ENCODE results near the gene GOLGA3. TPM values are rescaled to one million over a fixed set of nuclear protein-coding genes. Genes with fewer than 3 reads are reported as not detected.
"Not testable (repeated sequence)": the region's sequence is repeated elsewhere in the genome, so short reads cannot be mapped to it uniquely, and the experiment has no call there.

GOLGA3 gene
- total RNA-seq, 1 experiment from 2014 or later, result 21.3 TPM

DNA sequence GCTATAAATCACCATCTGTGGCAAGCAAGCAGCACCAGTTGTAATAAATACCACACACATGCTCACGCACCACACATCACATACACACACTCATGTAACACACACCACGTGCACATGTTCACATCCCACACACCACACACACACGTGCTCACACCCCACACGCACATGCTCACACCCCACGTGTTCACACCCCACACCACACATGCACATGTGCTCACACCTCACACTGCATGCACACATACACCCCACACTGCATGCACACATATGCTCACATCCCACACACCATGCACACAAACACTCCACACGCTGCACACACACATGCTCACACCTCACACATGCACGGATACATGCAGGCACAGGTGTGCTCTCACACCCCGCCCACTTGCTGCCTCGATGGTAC lies 44.1 kb downstream of the GOLGA3 start:
- H3K27me3 ChIP-seq (ENCODE audit: control insufficient read depth, insufficient read depth, low read length), result no peaks in the 10 kb centered on the region
- H3K4me3 ChIP-seq (ENCODE audit: insufficient read depth, low read depth, low read length), result no peak overlapping the region
- peaks cover 29% of the 10 kb centered on the region for H3K36me3 ChIP-seq (replicated peaks; ENCODE audit: control insufficient read depth, insufficient read depth, low read length)
- DNase-seq, result no peak

DNA sequence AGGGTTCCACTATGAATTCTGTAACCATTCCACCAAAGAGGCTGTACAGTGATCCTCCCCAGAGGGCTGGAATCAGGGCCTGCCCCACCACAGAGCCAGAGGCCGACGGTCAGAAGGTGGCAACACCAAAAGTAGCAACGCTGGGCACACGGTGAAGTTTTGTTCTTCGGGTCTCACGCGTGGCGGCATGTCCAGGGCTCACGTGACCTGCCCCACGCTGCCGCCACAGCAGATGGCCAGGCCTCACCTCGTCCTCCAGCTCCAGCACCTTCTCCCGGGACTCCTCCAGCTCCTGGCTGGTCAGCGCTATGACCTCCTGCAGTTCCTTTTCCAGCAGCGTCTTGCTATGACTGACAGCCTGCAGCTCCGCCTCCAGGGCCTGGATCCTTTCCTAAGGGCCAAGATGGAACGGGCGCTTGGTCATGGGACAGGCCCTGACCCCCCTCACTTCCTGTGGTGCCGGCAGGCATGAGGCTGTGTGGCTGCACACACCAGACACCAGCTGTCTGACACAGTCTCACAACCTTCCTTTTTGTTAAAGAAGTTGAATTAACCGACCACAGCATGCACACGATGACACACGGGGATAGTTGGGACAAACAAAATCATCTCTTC lies 44.6 kb downstream of the GOLGA3 start:
- H3K4me3 ChIP-seq (ENCODE audit: insufficient read depth, low read depth, low read length), result no peak overlapping the region
- peaks cover 29% of the 10 kb centered on the region for H3K36me3 ChIP-seq (replicated peaks; ENCODE audit: control insufficient read depth, insufficient read depth, low read length)
- no peak for DNase-seq
- H3K27me3 ChIP-seq (ENCODE audit: control insufficient read depth, insufficient read depth, low read length), result no peaks in the 10 kb centered on the region

DNA sequence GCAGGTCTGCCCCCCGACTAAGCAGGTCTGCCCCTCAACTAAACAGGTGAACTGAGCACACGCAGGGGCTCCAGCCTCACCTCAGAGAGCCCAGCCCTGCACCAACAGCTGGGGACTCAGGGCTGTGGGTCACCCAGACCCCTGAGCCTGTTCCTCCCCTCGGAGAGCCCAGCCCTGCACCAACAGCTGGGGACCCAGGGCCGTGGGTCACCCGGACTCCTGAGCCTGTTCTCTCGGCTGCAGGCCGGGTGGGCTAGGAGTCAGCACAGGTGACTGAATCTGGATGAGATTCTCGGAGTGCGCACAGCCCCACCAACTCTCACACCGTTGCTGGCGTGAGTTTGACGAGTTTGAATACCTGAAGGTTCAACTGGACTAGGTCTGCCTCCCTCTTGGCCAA lies 46.7 kb downstream of the GOLGA3 start:
- Histone ChIP-seq H3K4me3 (ENCODE audit: insufficient read depth, low read depth, low read length) (no peak overlapping the region), H3K36me3 (replicated peaks; ENCODE audit: control insufficient read depth, insufficient read depth, low read length) (peaks cover 32% of the 10 kb centered on the region), H3K27me3 (ENCODE audit: control insufficient read depth, insufficient read depth, low read length) (no peaks in the 10 kb centered on the region)
- DNase-seq, result no peak

DNA sequence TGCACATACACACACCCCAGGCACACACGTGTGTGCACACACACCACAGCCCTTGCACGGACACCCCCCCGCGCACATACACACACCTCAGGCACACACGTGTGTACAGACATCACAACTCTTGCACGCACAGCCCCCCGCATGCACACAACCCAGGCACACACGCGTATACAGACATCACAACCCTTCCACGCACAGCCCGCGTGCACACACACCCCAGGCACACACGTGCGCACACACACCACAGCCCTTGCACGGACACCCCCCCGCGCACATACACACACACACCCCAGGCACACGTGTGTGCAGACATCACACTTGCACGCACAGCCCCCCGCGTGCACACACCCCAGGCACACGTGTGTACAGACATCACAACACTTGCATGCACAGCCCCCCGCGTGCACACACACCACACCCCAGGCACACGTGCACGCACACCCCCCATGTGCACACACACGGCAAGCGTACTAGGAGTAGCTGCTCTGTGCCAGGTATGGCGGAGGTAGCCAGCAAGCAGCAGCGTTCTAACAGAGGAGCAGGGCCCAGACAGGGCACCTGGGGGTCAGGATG lies 48.8 kb downstream of the GOLGA3 start:
- no peak for DNase-seq
- H3K4me3 ChIP-seq (ENCODE audit: insufficient read depth, low read depth, low read length), result no peak overlapping the region
- H3K27me3 ChIP-seq (ENCODE audit: control insufficient read depth, insufficient read depth, low read length), result no peaks in the 10 kb centered on the region
- H3K36me3 ChIP-seq (replicated peaks; ENCODE audit: control insufficient read depth, insufficient read depth, low read length), result peaks cover 34% of the 10 kb centered on the region

DNA sequence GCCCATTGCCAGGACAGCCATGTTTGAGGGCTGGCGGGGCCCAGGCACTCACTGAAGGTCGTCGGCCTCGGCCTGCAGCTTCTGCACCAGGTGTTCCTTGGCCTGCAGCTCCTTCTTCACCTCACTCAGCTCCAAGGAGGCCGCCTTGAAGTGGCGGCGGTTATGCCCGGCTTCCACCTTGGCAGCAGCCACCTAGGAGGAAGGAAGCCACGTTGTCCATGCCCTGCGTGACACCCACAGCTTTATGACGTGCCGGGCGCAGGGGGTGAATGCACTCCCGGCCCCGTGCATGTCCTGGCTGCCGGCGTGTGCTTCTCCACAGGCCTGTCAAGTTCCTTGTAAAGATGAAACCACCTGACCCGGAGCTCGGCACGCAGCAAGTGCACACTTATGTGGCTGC lies 51.1 kb downstream of the GOLGA3 start:
- H3K36me3 ChIP-seq (replicated peaks; ENCODE audit: control insufficient read depth, insufficient read depth, low read length), result peaks cover 39% of the 10 kb centered on the region
- DNase-seq, result no peak

DNA sequence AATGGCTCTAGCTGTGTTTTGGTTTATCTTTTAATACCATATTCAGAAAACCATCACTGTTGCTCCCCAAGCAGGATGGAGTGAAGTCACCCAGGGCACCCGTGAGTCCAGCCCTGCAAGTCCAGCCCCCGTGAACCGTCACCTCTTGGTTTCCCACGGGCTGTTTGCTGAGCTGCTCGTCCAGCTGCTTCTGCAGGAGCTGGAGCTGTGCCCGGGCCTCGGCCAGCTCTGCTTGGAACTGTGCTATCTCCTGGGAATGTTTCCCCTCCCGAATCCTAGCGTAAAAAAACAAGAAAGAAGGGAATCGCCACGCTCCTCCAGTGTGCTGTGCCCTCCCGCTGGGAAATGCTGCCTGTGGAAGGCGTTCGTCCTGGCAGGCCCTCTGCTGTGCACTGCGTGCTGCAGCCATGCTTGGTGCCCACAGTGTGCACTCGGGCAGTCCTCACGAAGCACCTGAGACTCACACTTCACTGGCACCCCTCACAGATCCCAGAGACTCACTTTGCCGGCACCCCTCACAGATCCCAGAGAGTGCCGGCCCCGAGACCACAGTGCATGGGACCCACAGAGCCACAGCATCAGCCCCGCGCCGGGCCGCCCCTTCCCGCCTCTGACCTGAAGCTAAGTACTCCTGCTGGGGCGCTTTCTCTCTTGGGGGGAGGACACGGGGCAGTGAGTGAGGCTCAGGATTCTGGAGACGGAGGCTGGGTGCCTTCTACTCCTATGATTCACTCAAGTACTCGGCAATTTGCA lies 51.7 kb downstream of the GOLGA3 start:
- no peak for DNase-seq
- H3K4me3 ChIP-seq (ENCODE audit: insufficient read depth, low read depth, low read length), result no peak overlapping the region
- H3K36me3 ChIP-seq (replicated peaks; ENCODE audit: control insufficient read depth, insufficient read depth, low read length), result peaks cover 36% of the 10 kb centered on the region
- no peaks in the 10 kb centered on the region for H3K27me3 ChIP-seq (ENCODE audit: control insufficient read depth, insufficient read depth, low read length)

More for the DNA sequence above, 51.1 kb downstream of the GOLGA3 start:
- Histone ChIP-seq H3K4me3 (ENCODE audit: insufficient read depth, low read depth, low read length) (no peak overlapping the region), H3K27me3 (ENCODE audit: control insufficient read depth, insufficient read depth, low read length) (no peaks in the 10 kb centered on the region)

DNA sequence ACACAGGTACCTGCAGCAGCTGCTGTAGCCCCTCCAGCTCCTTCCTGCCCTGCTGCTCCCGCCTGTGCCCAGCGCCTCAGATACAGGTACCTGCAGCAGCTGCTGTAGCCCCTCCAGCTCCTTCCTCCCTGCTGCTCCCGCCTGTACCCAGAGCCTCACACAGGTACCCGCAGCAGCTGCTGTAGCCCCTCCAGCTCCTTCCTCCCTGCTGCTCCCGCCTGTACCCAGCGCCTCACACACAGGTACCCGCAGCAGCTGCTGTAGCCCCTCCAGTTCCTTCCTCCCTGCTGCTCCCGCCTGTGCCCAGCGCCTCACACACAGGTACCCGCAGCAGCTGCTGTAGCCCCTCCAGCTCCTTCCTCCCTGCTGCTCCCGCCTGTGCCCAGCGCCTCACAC lies 52.4 kb downstream of the GOLGA3 start:
- not testable (repeated sequence) for H3K4me3 ChIP-seq (ENCODE audit: insufficient read depth, low read depth, low read length); DNase-seq; H3K27me3 ChIP-seq (ENCODE audit: control insufficient read depth, insufficient read depth, low read length)
- peaks cover 34% of the 10 kb centered on the region for H3K36me3 ChIP-seq (replicated peaks; ENCODE audit: control insufficient read depth, insufficient read depth, low read length)

DNA sequence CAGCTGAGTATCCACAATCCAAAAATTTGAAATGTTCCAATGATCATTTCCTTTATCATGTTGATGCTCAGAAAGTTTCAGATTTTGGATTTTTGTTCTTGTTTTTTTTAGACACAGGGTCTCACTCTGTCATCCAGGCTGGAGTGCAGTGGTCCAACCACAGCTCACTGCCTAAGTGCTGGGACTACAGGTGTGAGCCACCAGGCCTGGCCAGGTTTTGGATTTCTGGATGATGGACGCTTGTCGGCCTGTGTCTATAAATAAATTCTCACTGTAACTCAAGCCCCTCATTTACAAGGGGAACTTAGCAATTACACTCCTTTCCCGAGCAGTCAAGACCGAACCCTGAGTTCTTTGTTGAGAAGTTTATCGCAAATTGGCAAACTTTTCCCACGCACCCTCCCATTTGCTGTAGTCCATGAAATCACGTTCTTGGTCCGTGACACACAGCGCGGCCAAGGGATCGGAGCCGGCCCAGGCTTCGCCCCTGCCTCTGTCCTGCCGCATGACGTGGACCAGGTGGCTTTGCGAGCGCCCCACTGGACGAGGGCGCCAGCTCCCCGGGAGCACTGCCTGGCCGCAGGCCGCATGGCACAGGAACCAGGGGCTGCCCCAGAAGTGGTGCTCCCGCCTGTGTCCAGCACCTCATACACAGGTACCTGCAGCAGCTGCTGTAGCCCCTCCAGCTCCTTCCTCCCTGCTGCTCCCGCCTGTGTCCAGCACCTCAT lies 53.0 kb downstream of the GOLGA3 start:
- H3K27me3 ChIP-seq (ENCODE audit: control insufficient read depth, insufficient read depth, low read length), result no peaks in the 10 kb centered on the region
- H3K4me3 ChIP-seq (ENCODE audit: insufficient read depth, low read depth, low read length), result no peak overlapping the region
- H3K36me3 ChIP-seq (replicated peaks; ENCODE audit: control insufficient read depth, insufficient read depth, low read length), result peaks cover 34% of the 10 kb centered on the region
- DNase-seq, result no peak

DNA sequence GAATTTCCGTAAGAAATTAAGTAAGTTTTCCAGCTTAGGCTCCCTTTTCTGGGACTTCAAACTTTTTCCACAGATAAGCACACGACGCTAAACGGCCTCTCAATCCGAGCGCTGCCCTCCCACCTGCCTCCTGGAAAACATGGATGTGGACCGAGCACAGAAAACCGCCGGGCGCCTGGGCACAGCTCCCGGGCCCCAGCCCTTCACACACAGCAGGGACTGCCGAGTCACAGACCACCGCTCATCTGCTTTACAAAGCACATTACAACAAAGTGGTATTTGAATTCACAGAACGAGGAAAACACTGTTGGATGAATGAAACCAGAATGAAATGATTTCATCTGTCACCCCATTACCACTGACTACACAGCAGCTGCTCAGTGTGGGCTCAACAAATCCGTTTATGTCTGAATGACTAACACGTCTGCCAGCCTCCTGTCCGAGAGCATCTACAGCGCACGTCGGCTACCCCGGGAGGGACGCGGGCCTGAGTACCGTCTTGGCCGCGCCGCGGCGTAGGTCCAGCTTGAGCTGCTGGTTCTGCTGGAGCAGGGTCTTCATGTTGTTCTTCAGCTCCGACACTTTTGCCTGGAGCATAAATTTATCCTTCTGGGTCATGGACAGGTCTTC lies 53.9 kb downstream of the GOLGA3 start:
- Histone ChIP-seq H3K36me3 (replicated peaks; ENCODE audit: control insufficient read depth, insufficient read depth, low read length) (peaks cover 27% of the 10 kb centered on the region), H3K27me3 (ENCODE audit: control insufficient read depth, insufficient read depth, low read length) (no peaks in the 10 kb centered on the region), H3K4me3 (ENCODE audit: insufficient read depth, low read depth, low read length) (no peak overlapping the region)
- DNase-seq, result no peak

DNA sequence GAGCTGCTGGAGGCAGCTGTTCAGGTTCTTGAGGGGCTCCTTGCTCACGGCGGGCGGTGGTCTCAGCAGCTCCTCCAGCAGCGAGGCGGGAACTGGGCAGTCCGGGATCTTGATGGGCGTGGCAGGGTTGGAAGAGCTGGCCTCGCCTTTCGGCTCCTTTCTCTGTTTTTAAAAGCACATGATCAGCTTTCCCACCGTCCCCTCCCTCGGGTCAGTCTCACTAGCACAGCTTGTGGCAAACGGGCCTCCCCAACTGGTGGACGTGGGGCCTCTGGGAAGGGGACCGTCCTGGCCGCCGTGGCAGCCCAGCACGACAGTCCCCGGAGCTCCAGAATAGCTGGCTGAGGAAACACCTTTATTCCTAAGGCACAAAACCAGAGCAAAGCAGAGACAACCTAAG lies 54.5 kb downstream of the GOLGA3 start:
- peaks cover 27% of the 10 kb centered on the region for H3K36me3 ChIP-seq (replicated peaks; ENCODE audit: control insufficient read depth, insufficient read depth, low read length)

DNA sequence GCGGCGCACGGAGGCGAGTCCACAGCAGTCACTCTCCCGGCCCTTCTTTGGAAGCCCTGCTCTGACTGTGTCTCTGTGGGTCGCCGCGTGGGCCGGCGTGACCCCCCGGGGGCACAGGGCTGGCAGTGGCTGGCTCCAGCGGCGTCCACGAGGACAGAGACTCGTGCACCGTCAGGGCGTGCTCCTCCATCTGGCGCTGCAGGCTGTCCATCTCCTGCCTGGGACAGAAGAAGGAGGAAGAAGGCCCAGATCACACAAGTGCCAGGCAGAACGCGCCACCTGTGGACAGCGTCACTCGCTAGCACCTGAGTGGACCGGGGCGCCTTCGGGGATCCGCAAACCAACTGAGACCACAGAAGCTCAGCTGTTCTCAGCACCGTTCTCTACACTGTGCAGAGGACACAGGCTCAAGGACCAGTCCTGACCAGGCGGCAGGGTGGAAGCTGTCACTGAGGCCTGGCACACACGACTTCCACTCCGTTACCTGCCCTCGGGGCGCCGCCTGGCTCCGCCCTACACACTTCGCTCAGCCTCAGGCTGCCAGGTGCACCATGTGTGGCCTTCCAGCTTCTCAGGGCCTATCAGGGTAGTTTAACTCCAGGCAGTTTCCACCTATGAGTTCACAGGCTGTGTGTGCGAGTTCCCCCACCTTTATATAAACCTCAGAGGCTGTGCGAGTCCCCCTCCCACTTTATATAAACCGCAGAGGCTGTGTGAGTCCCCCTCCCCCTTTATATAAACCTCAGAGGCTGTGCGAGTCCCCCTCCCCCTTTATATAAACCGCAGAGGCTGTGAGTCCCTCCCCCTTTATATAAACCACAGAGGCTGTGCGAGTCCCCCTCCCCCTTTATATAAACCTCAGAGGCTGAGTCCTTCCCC lies 55.4 kb downstream of the GOLGA3 start:
- DNase-seq, result no peak
- H3K4me3 ChIP-seq (ENCODE audit: insufficient read depth, low read depth, low read length), result no peak overlapping the region
- no peaks in the 10 kb centered on the region for H3K27me3 ChIP-seq (ENCODE audit: control insufficient read depth, insufficient read depth, low read length)
- H3K36me3 ChIP-seq (replicated peaks; ENCODE audit: control insufficient read depth, insufficient read depth, low read length), result peaks cover 27% of the 10 kb centered on the region

More for the DNA sequence above, 54.5 kb downstream of the GOLGA3 start:
- DNase-seq, result no peak
- H3K27me3 ChIP-seq (ENCODE audit: control insufficient read depth, insufficient read depth, low read length), result no peaks in the 10 kb centered on the region
- no peak overlapping the region for H3K4me3 ChIP-seq (ENCODE audit: insufficient read depth, low read depth, low read length)

DNA sequence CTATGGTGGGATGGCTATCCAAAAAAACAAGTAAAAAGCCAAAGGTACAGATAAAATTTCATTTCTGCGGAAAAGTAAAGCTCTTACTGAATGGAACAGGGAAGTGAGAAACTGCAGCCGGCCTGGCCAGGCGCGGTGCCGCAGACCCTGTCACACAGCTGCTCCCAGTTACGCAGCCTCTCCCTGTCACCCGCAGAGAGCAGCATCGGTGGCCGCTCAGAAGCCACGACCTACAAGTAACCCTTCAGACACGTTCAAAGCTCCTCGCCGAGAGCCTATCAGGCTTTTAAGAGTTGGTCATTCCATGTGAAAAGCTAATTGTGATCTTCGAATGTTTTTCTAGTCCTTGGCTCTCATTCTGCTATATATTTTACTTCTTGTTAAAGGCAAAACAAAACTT lies 56.1 kb downstream of the GOLGA3 start:
- H3K27me3 ChIP-seq (ENCODE audit: control insufficient read depth, insufficient read depth, low read length), result no peaks in the 10 kb centered on the region
- no peak overlapping the region for H3K4me3 ChIP-seq (ENCODE audit: insufficient read depth, low read depth, low read length)
- no peak for DNase-seq
- H3K36me3 ChIP-seq (replicated peaks; ENCODE audit: control insufficient read depth, insufficient read depth, low read length), result peaks cover 27% of the 10 kb centered on the region

DNA sequence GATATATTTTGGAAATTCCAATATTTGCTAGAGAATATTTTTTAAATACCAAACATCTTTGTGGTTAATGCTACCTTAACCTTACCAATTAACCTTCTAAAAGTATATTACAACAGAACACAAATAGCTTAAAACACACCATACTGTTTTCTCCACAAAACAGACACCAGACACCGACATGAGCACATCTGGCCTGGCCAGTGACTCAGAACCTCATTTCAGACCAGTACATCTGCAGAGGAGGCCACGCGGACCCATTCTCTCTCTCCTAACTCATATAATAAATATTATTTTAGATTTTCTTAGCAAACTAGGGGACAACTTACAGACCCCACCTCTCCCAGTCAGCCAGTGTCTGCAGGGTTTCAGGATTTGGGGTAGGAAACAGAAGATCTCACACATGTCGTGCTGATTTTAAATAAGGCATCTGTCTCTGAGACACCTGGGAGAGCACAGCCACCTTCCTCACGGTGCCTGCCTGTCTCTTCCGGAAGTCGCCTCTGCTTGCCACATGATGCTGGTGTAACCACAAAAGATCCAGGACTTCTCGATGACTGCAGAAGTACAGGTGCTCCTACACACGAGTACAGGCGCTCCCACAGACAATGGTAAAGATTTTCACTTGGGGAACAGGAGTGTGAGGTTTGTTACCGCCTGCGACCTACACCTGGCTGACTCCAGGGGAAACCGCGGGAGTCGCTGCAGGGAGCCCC lies 57.4 kb downstream of the GOLGA3 start:
- H3K27me3 ChIP-seq (ENCODE audit: control insufficient read depth, insufficient read depth, low read length), result no peaks in the 10 kb centered on the region
- H3K4me3 ChIP-seq (ENCODE audit: insufficient read depth, low read depth, low read length), result no peak overlapping the region
- H3K36me3 ChIP-seq (replicated peaks; ENCODE audit: control insufficient read depth, insufficient read depth, low read length), result peaks cover 19% of the 10 kb centered on the region

More for the DNA sequence above, 57.4 kb downstream of the GOLGA3 start:
- DNase-seq, result no peak
